HepG2 (cell line): ENCODE data around the gene GRIFIN. TPM values are rescaled to one million over a fixed set of nuclear protein-coding genes. Genes with fewer than 3 reads are reported as not detected.

ENCODE experiments used
- AHR ChIP-seq: IDR thresholded peaks from 2 replicates; pipeline ENCODE4 v1.6.1; 2018; ENCODE audit warnings: missing genetic modification reagents, missing compliant biosample characterization
- BCL6 ChIP-seq: IDR thresholded peaks from 2 replicates; pipeline ENCODE4 v1.6.1; 2016; ENCODE audit warnings: missing genetic modification reagents, missing compliant biosample characterization
- CBX5 ChIP-seq: sonication (generic); formaldehyde crosslinking; IDR thresholded peaks from 2 replicates; pipeline ENCODE4 v1.4.0; 2020; ENCODE audit warnings: missing genetic modification reagents, borderline replicate concordance
- FOXK2 ChIP-seq: fragments of 450-650 bp; IDR thresholded peaks from 2 replicates; pipeline ENCODE4 v1.6.1; 2016
- GLI4 ChIP-seq: sonication (generic); formaldehyde crosslinking; IDR thresholded peaks from 2 replicates; pipeline ENCODE4 v1.5.1; 2020; ENCODE audit warnings: missing genetic modification reagents, mild to moderate bottlenecking, moderate library complexity, borderline replicate concordance
- KDM5B ChIP-seq: sonication (generic); formaldehyde crosslinking; IDR thresholded peaks from 2 replicates; pipeline ENCODE4 v1.4.0; 2020; ENCODE audit warnings: missing genetic modification reagents, mild to moderate bottlenecking, borderline replicate concordance
- PPARG ChIP-seq: conservative IDR thresholded peaks from 2 replicates; pipeline ENCODE4 v1.6.1; 2016; ENCODE audit warnings: missing biosample characterization, missing genetic modification reagents
- ZNF224 ChIP-seq: sonication (generic); formaldehyde crosslinking; IDR thresholded peaks from 2 replicates; pipeline ENCODE4 v1.5.0; 2020; ENCODE audit warnings: mild to moderate bottlenecking, missing genetic modification reagents
- ZNF337 ChIP-seq: sonication (generic); formaldehyde crosslinking; IDR thresholded peaks from 2 replicates; pipeline ENCODE4 v1.5.1; 2020; ENCODE audit warnings: missing genetic modification reagents, low read depth, mild to moderate bottlenecking, borderline replicate concordance
- ZNF530 ChIP-seq: sonication (generic); formaldehyde crosslinking; IDR thresholded peaks from 2 replicates; pipeline ENCODE4 v1.5.0; 2020; ENCODE audit warnings: low read depth, mild to moderate bottlenecking, missing genetic modification reagents
- ZNF550 ChIP-seq: sonication (generic); formaldehyde crosslinking; IDR thresholded peaks from 2 replicates; pipeline ENCODE4 v1.4.0; 2020; ENCODE audit warnings: mild to moderate bottlenecking, missing genetic modification reagents, borderline replicate concordance
- ZSCAN22 ChIP-seq: sonication (generic); formaldehyde crosslinking; IDR thresholded peaks from 2 replicates; pipeline ENCODE4 v1.4.0; 2020; ENCODE audit warnings: mild to moderate bottlenecking, missing genetic modification reagents
- polyA plus RNA-seq, 8 experiments: library from polyadenylated mRNA; depleted of rRNA in 3 of 8; stranded (reverse) in 7 of 8; unstranded in 1 of 8; fragments of >200 nt; fragmentation: Illumina TruSeq in 4 of 8; extraction: Trizol in 4 of 8; gene quantifications; 2 replicates each; pipeline versions ENCODE4 v1.2.1 to v1.2.3, GENCODE V29; 2011 to 2016; ENCODE audit warnings: low read depth in 4 of 8, missing spikeins in 1 of 8, mixed read lengths in 1 of 8; ENCODE audit not compliant: insufficient read depth in 1 of 8
- total RNA-seq, 5 experiments: library from RNA; depleted of rRNA; stranded (reverse); fragments of >200 nt; fragmentation: Illumina TruSeq; extraction: Trizol; gene quantifications; 2 replicates each; pipeline ENCODE4 v1.2.3, GENCODE V29; 2016; ENCODE audit warnings: low read depth in 1 of 5
- TF ChIP-seq, protein P1 (sequence below): sonication (generic); formaldehyde crosslinking; IDR thresholded peaks from 2 replicates; pipeline ENCODE4 v1.5.0; 2020; ENCODE audit warnings: missing genetic modification reagents
- TF ChIP-seq, protein P2 (sequence below): sonication (generic); formaldehyde crosslinking; IDR thresholded peaks from 2 replicates; pipeline ENCODE4 v1.9.0; 2021; ENCODE audit warnings: missing genetic modification reagents, borderline replicate concordance
- TF ChIP-seq, protein P3 (sequence below): IDR thresholded peaks from 2 replicates; pipeline ENCODE4 v1.4.0; 2020; ENCODE audit warnings: mild to moderate bottlenecking, missing genetic modification reagents
- TF ChIP-seq, protein P4 (sequence below): sonication (generic); formaldehyde crosslinking; IDR thresholded peaks from 2 replicates; pipeline ENCODE4 v1.5.0; 2020; ENCODE audit warnings: mild to moderate bottlenecking, missing genetic modification reagents, moderate library complexity
- TF ChIP-seq, protein P5 (sequence below): sonication (generic); formaldehyde crosslinking; conservative IDR thresholded peaks from 2 replicates; pipeline ENCODE4 v1.8.0; 2022; ENCODE audit warnings: missing genetic modification reagents
- TF ChIP-seq, protein P6 (sequence below): fragments of 450-650 bp; IDR thresholded peaks from 2 replicates; pipeline ENCODE4 v1.6.1; 2017

GRIFIN gene
- total and polyA plus RNA-seq, 2 of the 13 experiments (the other 11 are each of a cell fraction or from before 2014, with no cell fraction given), result not detected

DNA sequence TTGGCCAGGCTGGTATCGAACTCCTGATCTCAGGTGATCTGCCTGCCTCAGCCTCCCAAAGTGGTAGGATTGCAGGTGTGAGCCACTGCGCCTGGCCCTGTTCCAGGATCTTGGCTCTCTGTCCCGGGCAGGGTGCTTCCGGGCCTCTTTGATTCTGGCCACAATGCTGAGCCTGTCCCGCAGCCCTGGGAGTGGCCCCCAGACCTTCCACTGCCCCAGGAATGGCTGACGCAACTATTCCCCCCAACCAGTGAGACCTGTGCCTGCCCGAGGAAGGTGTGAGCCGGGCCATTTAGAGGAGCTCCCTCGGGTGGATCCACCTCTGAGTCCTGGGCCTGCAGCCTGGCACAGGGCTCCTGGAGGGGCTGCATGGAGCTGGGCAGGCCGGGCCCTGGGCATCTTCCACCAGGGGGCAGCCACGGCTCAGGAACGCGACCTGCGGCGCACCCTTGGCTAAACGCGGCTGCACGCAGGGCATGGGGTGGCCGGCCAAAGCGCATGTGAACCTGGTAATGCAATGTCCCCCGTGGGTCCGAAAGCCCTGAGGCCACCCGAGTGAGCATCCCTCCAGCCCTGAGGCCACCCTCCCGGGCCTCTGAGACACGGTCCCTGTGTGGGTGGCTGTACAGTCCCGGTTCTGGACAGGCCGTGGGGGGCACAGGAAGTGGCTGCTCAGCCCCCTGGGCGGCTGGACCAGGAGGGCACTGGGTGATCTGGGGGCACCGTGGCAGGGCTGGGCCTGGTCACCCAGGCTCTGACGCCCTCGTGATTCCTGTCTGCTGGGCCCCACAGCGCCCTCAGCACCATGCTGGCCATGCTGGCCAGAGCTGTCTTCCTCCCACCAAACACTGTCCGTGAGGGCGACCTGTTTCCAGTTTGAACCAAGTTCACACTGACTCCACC lies 24.8 kb downstream of the GRIFIN start (continued):
- TF ChIP-seq, protein P1, sequence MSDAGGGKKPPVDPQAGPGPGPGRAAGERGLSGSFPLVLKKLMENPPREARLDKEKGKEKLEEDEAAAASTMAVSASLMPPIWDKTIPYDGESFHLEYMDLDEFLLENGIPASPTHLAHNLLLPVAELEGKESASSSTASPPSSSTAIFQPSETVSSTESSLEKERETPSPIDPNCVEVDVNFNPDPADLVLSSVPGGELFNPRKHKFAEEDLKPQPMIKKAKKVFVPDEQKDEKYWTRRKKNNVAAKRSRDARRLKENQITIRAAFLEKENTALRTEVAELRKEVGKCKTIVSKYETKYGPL (CRISPR knock-in tag), result no peak
- TF ChIP-seq ZNF337 (no peak), ZNF224 (CRISPR knock-in tag) (no peak), ZNF530 (CRISPR knock-in tag) (no peak), ZSCAN22 (CRISPR knock-in tag) (0 out of 2 replicates have a peak, but pooled peaks have one; percentile 34), KDM5B (peak; percentile 69), GLI4 (CRISPR knock-in tag) (no peak), ZNF550 (CRISPR knock-in tag) (no peak), BCL6 (CRISPR knock-in tag) (peak; percentile 33; the same call in 1 of the 2 replicates), PPARG (no peak), FOXK2 (no peak), CBX5 (CRISPR knock-in tag) (0 out of 2 replicates have a peak, but pooled peaks have one; percentile 66), AHR (CRISPR knock-in tag) (no peak)
- TF ChIP-seq, protein P2, sequence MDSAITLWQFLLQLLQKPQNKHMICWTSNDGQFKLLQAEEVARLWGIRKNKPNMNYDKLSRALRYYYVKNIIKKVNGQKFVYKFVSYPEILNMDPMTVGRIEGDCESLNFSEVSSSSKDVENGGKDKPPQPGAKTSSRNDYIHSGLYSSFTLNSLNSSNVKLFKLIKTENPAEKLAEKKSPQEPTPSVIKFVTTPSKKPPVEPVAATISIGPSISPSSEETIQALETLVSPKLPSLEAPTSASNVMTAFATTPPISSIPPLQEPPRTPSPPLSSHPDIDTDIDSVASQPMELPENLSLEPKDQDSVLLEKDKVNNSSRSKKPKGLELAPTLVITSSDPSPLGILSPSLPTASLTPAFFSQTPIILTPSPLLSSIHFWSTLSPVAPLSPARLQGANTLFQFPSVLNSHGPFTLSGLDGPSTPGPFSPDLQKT (CRISPR knock-in tag), result no peak; the same call in 1 of the 2 replicates
- TF ChIP-seq, protein P3, sequence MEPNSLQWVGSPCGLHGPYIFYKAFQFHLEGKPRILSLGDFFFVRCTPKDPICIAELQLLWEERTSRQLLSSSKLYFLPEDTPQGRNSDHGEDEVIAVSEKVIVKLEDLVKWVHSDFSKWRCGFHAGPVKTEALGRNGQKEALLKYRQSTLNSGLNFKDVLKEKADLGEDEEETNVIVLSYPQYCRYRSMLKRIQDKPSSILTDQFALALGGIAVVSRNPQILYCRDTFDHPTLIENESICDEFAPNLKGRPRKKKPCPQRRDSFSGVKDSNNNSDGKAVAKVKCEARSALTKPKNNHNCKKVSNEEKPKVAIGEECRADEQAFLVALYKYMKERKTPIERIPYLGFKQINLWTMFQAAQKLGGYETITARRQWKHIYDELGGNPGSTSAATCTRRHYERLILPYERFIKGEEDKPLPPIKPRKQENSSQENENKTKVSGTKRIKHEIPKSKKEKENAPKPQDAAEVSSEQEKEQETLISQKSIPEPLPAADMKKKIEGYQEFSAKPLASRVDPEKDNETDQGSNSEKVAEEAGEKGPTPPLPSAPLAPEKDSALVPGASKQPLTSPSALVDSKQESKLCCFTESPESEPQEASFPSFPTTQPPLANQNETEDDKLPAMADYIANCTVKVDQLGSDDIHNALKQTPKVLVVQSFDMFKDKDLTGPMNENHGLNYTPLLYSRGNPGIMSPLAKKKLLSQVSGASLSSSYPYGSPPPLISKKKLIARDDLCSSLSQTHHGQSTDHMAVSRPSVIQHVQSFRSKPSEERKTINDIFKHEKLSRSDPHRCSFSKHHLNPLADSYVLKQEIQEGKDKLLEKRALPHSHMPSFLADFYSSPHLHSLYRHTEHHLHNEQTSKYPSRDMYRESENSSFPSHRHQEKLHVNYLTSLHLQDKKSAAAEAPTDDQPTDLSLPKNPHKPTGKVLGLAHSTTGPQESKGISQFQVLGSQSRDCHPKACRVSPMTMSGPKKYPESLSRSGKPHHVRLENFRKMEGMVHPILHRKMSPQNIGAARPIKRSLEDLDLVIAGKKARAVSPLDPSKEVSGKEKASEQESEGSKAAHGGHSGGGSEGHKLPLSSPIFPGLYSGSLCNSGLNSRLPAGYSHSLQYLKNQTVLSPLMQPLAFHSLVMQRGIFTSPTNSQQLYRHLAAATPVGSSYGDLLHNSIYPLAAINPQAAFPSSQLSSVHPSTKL (CRISPR knock-in tag), result no peak
- TF ChIP-seq, protein P4, sequence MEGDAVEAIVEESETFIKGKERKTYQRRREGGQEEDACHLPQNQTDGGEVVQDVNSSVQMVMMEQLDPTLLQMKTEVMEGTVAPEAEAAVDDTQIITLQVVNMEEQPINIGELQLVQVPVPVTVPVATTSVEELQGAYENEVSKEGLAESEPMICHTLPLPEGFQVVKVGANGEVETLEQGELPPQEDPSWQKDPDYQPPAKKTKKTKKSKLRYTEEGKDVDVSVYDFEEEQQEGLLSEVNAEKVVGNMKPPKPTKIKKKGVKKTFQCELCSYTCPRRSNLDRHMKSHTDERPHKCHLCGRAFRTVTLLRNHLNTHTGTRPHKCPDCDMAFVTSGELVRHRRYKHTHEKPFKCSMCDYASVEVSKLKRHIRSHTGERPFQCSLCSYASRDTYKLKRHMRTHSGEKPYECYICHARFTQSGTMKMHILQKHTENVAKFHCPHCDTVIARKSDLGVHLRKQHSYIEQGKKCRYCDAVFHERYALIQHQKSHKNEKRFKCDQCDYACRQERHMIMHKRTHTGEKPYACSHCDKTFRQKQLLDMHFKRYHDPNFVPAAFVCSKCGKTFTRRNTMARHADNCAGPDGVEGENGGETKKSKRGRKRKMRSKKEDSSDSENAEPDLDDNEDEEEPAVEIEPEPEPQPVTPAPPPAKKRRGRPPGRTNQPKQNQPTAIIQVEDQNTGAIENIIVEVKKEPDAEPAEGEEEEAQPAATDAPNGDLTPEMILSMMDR (CRISPR knock-in tag), result peak; percentile 99
- TF ChIP-seq, protein P5, sequence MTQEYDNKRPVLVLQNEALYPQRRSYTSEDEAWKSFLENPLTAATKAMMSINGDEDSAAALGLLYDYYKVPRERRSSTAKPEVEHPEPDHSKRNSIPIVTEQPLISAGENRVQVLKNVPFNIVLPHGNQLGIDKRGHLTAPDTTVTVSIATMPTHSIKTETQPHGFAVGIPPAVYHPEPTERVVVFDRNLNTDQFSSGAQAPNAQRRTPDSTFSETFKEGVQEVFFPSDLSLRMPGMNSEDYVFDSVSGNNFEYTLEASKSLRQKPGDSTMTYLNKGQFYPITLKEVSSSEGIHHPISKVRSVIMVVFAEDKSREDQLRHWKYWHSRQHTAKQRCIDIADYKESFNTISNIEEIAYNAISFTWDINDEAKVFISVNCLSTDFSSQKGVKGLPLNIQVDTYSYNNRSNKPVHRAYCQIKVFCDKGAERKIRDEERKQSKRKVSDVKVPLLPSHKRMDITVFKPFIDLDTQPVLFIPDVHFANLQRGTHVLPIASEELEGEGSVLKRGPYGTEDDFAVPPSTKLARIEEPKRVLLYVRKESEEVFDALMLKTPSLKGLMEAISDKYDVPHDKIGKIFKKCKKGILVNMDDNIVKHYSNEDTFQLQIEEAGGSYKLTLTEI (CRISPR knock-in tag), result no peak
- TF ChIP-seq, protein P6, sequence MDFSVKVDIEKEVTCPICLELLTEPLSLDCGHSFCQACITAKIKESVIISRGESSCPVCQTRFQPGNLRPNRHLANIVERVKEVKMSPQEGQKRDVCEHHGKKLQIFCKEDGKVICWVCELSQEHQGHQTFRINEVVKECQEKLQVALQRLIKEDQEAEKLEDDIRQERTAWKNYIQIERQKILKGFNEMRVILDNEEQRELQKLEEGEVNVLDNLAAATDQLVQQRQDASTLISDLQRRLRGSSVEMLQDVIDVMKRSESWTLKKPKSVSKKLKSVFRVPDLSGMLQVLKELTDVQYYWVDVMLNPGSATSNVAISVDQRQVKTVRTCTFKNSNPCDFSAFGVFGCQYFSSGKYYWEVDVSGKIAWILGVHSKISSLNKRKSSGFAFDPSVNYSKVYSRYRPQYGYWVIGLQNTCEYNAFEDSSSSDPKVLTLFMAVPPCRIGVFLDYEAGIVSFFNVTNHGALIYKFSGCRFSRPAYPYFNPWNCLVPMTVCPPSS, result no peak
